AG10803 (cell line): ENCODE measurements around the gene LONRF3.

ENCODE experiments used
- DNase-seq: peaks from one replicate; pipeline ENCODE4 v3.0.0; 2010; ENCODE audit warnings: low read depth
- H3K4me3 ChIP-seq: 2 replicates; pipeline ENCODE4 v1.5.1; 2011; ENCODE audit warnings: mild to moderate bottlenecking, low read length, control low read depth
- CTCF ChIP-seq: conservative IDR thresholded peaks from 2 replicates; pipeline ENCODE4 v1.5.1; 2011; ENCODE audit warnings: mild to moderate bottlenecking, low read length, control low read depth, inconsistent platforms

LONRF3 gene

GRCh38 chrX:118974908-118975671 lies 672 bp downstream of the LONRF3 start:
- DNase-seq = no peak
- no peak overlapping the region; the same call in 1 of the 2 replicates for H3K4me3 ChIP-seq
- TF ChIP-seq CTCF = no peak

- peak; percentile 15 for DNase-seq
Observed at GRCh38 chrX:118975831-118976598, 1.6 kb downstream of the LONRF3 start.

DNA sequence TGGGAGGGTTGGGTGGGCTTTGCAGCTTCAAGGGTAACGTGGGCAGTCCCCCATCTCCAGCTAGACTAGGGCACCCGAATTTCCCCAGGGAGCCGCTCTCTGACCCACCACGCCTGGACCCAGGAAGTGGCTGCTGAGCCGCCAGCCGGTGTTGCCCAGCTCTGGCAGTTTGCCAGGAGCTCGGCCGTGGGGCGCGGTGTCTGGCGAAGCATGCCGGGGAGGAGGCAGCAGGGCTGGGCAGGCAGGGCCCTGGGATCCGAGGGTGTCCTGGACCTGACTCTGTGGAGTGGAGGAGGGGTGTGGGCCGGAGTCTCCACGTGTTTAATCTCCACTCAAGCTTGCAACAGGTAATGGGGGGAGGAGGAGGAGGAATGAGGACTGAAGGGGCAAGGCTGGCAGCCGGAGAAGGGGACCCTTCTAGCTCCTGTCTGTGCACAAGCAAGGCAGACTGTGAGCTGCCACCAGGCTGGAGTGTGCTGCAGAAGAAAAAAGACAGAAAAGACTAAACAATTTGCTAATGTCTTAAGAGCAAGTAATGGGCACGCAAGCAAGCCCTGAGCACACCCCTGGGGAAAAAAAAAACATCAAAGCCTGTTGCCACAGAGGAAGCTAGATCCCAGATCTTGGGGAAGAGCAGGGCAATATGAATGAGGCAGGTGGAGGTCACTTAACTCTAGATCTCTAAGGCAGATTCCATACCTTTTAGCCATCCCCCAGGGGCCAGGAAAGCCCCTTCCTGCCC lies 2.4 kb downstream of the LONRF3 start:
- no peak overlapping the region for H3K4me3 ChIP-seq
- DNase-seq = no peak
- no peak for TF ChIP-seq CTCF

More at GRCh38 chrX:118975831-118976598, 1.6 kb downstream of the LONRF3 start:
- H3K4me3 ChIP-seq = peak overlapping the region; percentile 44
- TF ChIP-seq CTCF = no peak

GRCh38 chrX:118977424-118977823 lies 3.0 kb downstream of the LONRF3 start:
- no peak for DNase-seq
- no peak overlapping the region for H3K4me3 ChIP-seq
- TF ChIP-seq CTCF = no peak

GRCh38 chrX:118978451-118978850 lies 4.0 kb downstream of the LONRF3 start:
- TF ChIP-seq CTCF = no peak
- H3K4me3 ChIP-seq = no peak overlapping the region
- DNase-seq = no peak

DNA sequence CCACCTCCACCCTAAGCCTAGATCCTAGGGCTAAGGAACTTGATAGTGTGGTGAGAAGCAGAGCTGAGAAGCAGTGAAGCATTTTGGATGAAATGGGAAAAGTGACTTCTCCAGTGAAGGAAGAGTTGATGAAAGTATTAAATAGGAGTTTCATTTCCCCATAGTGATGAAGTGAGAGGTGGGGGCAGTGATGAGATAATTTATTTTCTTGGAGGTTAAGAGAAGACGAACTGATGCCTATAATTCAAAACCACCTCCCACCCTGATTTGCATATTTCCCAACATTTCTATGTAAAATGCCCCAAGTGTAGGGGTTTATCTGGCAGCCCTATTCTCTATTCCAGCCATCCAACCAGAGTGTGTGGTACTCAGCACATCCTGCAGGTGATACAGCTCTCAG lies 6.3 kb downstream of the LONRF3 start:
- no peak for DNase-seq
- H3K4me3 ChIP-seq = no peak overlapping the region
- TF ChIP-seq CTCF = no peak
